HepG2 (cell line): Measurements from ENCODE around the gene TLE2. TPM values are rescaled to one million over a fixed set of nuclear protein-coding genes. Genes with fewer than 3 reads are reported as not detected.
A peak's percentile ranks its signal among the peaks of the same experiment; 100 is the strongest.

ENCODE experiments used
- ATAC-seq: fragments of 200-7000 bp; cut with Tn5 transposase; 3 replicates; pipeline ENCODE4 v1.9.1; 2020; ENCODE audit warnings: mild to moderate bottlenecking, moderate library complexity
- BruUV-seq: library from RNA; stranded (reverse); fragments of 400-500 nt; replicated peaks from 2 replicates; lab custom pipeline; 2021; lab: Mats Ljungman, UMichigan
- CTCF ChIA-PET: fragments of 300-600 bp; formaldehyde crosslinking; extraction: SDS; loops from one replicate; lab custom pipeline; 2021; ENCODE audit warnings: low total read pairs, inconsistent platforms, low intra/inter-chr PET ratio; lab: Yijun Ruan, JAX
- POLR2A ChIA-PET: fragments of 350-600 bp; sonication (Branson Sonifier 250); formaldehyde crosslinking; loops from one replicate; lab custom pipeline; 2020; ENCODE audit warnings: antibody characterized with exemption, inconsistent platforms; lab: Yijun Ruan, JAX
- DNase-seq: peaks from one replicate; pipeline ENCODE4 v3.0.0-alpha.2; 2015; ENCODE audit warnings: low spot score
- FAIRE-seq: peaks from 3 replicates; lab custom pipeline; 2011; peaks lifted over from hg19 to GRCh38; lab: Jason Lieb, UNC
- H2AFZ ChIP-seq: one replicate; pipeline ENCODE4 v1.6.1; 2011; ENCODE audit warnings: low read length, inconsistent platforms
- H3K27ac ChIP-seq: fragments of 300-600 bp; 3 replicates; pipeline ENCODE4 v1.8.0; 2011; ENCODE audit warnings: mixed run types, mild to moderate bottlenecking, mixed read lengths, low read length, inconsistent platforms; ENCODE audit not compliant: insufficient read depth; ENCODE audit errors: extremely low read length
- H3K27me3 ChIP-seq, 2 experiments: fragments of 200-600 bp in 1 of 2; 2 replicates in 1 of 2; 3 replicates in 1 of 2; pipeline versions ENCODE4 v1.6.0 to v1.8.0; 2011; ENCODE audit warnings: low read length in 2 of 2, mild to moderate bottlenecking in 2 of 2, moderate library complexity in 2 of 2, inconsistent platforms in 1 of 2; ENCODE audit not compliant: insufficient read depth in 2 of 2, control insufficient read depth in 1 of 2
- H3K36me3 ChIP-seq, 2 experiments: fragments of 200-600 bp in 1 of 2; replicated peaks in 1 of 2; 2 replicates in 1 of 2; 3 replicates in 1 of 2; pipeline versions ENCODE4 v1.5.1 to v1.8.0; 2011; ENCODE audit warnings: low read length in 2 of 2, inconsistent platforms in 1 of 2; ENCODE audit not compliant: insufficient read depth in 2 of 2, control insufficient read depth in 1 of 2
- H3K4me1 ChIP-seq: 2 replicates; pipeline ENCODE4 v1.5.1; 2012; ENCODE audit warnings: low read length, inconsistent platforms; ENCODE audit not compliant: insufficient read depth
- H3K4me2 ChIP-seq: 2 replicates; pipeline ENCODE4 v1.6.0; 2011; ENCODE audit warnings: low read depth, low read length, inconsistent platforms
- H3K4me3 ChIP-seq, 3 experiments: fragments of 200-600 bp in 1 of 3; sonication (generic), shearing (Covaris generic) in 1 of 3; replicated peaks in 1 of 3; 2 replicates each; pipeline ENCODE4 v1.5.1; 2011 to 2016; ENCODE audit warnings: low read length in 3 of 3, inconsistent platforms in 2 of 3, low read depth in 2 of 3, mild to moderate bottlenecking in 2 of 3, control low read depth in 1 of 3, mixed read lengths in 1 of 3; ENCODE audit not compliant: insufficient read depth in 1 of 3
- H3K79me2 ChIP-seq: one replicate; pipeline ENCODE4 v1.6.1; 2011; ENCODE audit warnings: low read length, inconsistent platforms; ENCODE audit not compliant: insufficient read depth
- H3K9ac ChIP-seq: 2 replicates; pipeline ENCODE4 v1.6.0; 2011; ENCODE audit warnings: mild to moderate bottlenecking, low read depth, low read length, inconsistent platforms; ENCODE audit not compliant: insufficient read depth
- H3K9me3 ChIP-seq: 2 replicates; pipeline ENCODE4 v1.5.1; 2012; ENCODE audit warnings: mild to moderate bottlenecking, low read length
- H4K20me1 ChIP-seq: 2 replicates; pipeline ENCODE4 v1.6.0; 2011; ENCODE audit warnings: inconsistent platforms, mild to moderate bottlenecking, low read length, moderate library complexity; ENCODE audit not compliant: insufficient read depth
- CENPBD1 ChIP-seq: sonication (generic); formaldehyde crosslinking; IDR thresholded peaks from 2 replicates; pipeline ENCODE4 v1.8.0; 2022; ENCODE audit warnings: missing genetic modification reagents, low read depth, mild to moderate bottlenecking, borderline replicate concordance
- HOXD1 ChIP-seq: sonication (generic); formaldehyde crosslinking; IDR thresholded peaks from 2 replicates; pipeline ENCODE4 v1.5.0; 2020; ENCODE audit warnings: missing genetic modification reagents
- TBP ChIP-seq: sonication (generic); formaldehyde crosslinking; IDR thresholded peaks from 2 replicates; pipeline ENCODE4 v1.5.0; 2020; ENCODE audit warnings: missing genetic modification reagents
- ZNF121 ChIP-seq: sonication (generic); formaldehyde crosslinking; IDR thresholded peaks from 2 replicates; pipeline ENCODE4 v1.5.0; 2020; ENCODE audit warnings: mild to moderate bottlenecking, missing genetic modification reagents
- ZNF770 ChIP-seq: sonication (generic); formaldehyde crosslinking; IDR thresholded peaks from 2 replicates; pipeline ENCODE4 v1.5.0; 2020; ENCODE audit warnings: mild to moderate bottlenecking, missing genetic modification reagents
- ZSCAN29 ChIP-seq: sonication (generic); formaldehyde crosslinking; conservative IDR thresholded peaks from 2 replicates; pipeline ENCODE4 v1.4.0; 2020; ENCODE audit warnings: mild to moderate bottlenecking, missing genetic modification reagents
- WGBS: methylation state at CpG from one replicate; pipeline ENCODE4 v1.1.6; 2017; ENCODE audit warnings: low lambda C conversion rate; 5-methylcytosine and 5-hydroxymethylcytosine counted together
- in situ Hi-C: cut with HindIII; loops from 2 replicates; pipeline ENCODE4 v1.10.0; 2017; ENCODE audit warnings: low pct_unique_long_range_greater_than_20kb; ENCODE audit not compliant: extremely low pct_ligation_motif_present
- intact Hi-C: fragments of 100-400 bp; cut with micrococcal nuclease; formaldehyde crosslinking; loops from one replicate; pipeline ENCODE4 v1.10.0; 2022; ENCODE audit not compliant: unreplicated experiment
- polyA plus RNA-seq, 8 experiments: library from polyadenylated mRNA; depleted of rRNA in 3 of 8; stranded (reverse) in 7 of 8; unstranded in 1 of 8; fragments of >200 nt; fragmentation: Illumina TruSeq in 4 of 8; extraction: Trizol in 4 of 8; gene quantifications; 2 replicates each; pipeline versions ENCODE4 v1.2.1 to v1.2.3, GENCODE V29; 2011 to 2016; ENCODE audit warnings: low read depth in 4 of 8, missing spikeins in 1 of 8, mixed read lengths in 1 of 8; ENCODE audit not compliant: insufficient read depth in 1 of 8
- total RNA-seq, 5 experiments: library from RNA; depleted of rRNA; stranded (reverse); fragments of >200 nt; fragmentation: Illumina TruSeq; extraction: Trizol; gene quantifications; 2 replicates each; pipeline ENCODE4 v1.2.3, GENCODE V29; 2016; ENCODE audit warnings: low read depth in 1 of 5

TLE2 gene
- total and polyA plus RNA-seq, 2 of the 13 experiments (the other 11 are each of a cell fraction or from before 2014, with no cell fraction given), result 0.07 to 0.81 TPM

GRCh38 chr19:2978166-2978767 is 50.8 kb downstream of the TLE2 start:
- peaks cover 0 to 34% of the 10 kb centered on the region in 2 experiments; a peak in 4 of 5 replicates for H3K27me3 ChIP-seq
- H3K9me3 ChIP-seq, result no peaks in the 10 kb centered on the region
- H3K4me1 ChIP-seq, result peaks cover 60% of the 10 kb centered on the region
- in situ Hi-C loops, result no loop called here
- WGBS, result 39% methylated on average over 10 of the region's 11 CpGs
- no peak for ATAC-seq
- BruUV-seq, result no TSS peak
- TF ChIP-seq ZNF770 (CRISPR knock-in tag) (peak; percentile 22; the same call in 1 of the 2 replicates), ZNF121 (CRISPR knock-in tag) (peak; percentile 69; the same call in 1 of the 2 replicates), ZSCAN29 (CRISPR knock-in tag) (0 out of 2 replicates have a peak, but pooled peaks have one; percentile 0), HOXD1 (CRISPR knock-in tag) (no peak), CENPBD1 (CRISPR knock-in tag) (no peak), TBP (CRISPR knock-in tag) (no peak)
- 0 out of 2 replicates have a peak overlapping the region, but pooled peaks have one; percentile 37 for H3K9ac ChIP-seq
- no peaks in the 10 kb centered on the region for H3K79me2 ChIP-seq
- H3K27ac ChIP-seq, result no peak overlapping the region
- intact Hi-C loops, result loop anchor here (5.0 kb wide), 1 partner anchor 114 kb away; the partner anchor contains the start of gene GNA11
- H2AFZ ChIP-seq, result no peak overlapping the region
- peak overlapping the region; percentile 62 to 78 (median 69); a peak in 5 of 6 replicates for H3K4me3 ChIP-seq
- peak overlapping the region; percentile 93 for H3K4me2 ChIP-seq
- POLR2A ChIA-PET, result interaction anchor here (2.7 kb wide), 1 partner anchor 27 kb away, joined by 9 read pairs; no protein-coding TSS in a partner anchor
- H3K36me3 ChIP-seq, result no peaks in the 10 kb centered on the region
- no peaks in the 10 kb centered on the region for H4K20me1 ChIP-seq
- CTCF ChIA-PET, result no interaction called here
- FAIRE-seq, result no peak
- no peak for DNase-seq
